SK-N-SH treated with all-trans-retinoic acid at 6 μM for 48 hours (cell line): ENCODE results near the gene LRRC41.

Experiments used
- ATAC-seq: fragments of 200-7000 bp; cut with Tn5 transposase; 3 replicates; pipeline ENCODE4 v1.9.1; 2020; ENCODE audit warnings: mild to moderate bottlenecking, moderate library complexity
- ARNTL ChIP-seq: fragments of 450-650 bp; formaldehyde crosslinking; IDR thresholded peaks from 2 replicates; pipeline ENCODE4 v1.5.0; 2020; ENCODE audit warnings: low read depth, mild to moderate bottlenecking, moderate library complexity, borderline replicate concordance
- BACH2 ChIP-seq: fragments of 250-450 bp; sonication (Bioruptor Pico); IDR thresholded peaks from 2 replicates; pipeline ENCODE4 v1.9.0; 2021; ENCODE audit warnings: mild to moderate bottlenecking, borderline replicate concordance
- CSDC2 ChIP-seq: fragments of 250-450 bp; sonication (Bioruptor Pico); IDR thresholded peaks from 2 replicates; pipeline ENCODE4 v1.5.0; 2020; ENCODE audit warnings: mild to moderate bottlenecking, moderate library complexity
- ESRRG ChIP-seq: fragments of 250-450 bp; sonication (Bioruptor Pico); IDR thresholded peaks from 2 replicates; pipeline ENCODE4 v1.6.1; 2021; ENCODE audit warnings: mild to moderate bottlenecking
- GLIS3 ChIP-seq: fragments of 250-450 bp; sonication (Bioruptor Pico); IDR thresholded peaks from 2 replicates; pipeline ENCODE4 v1.5.0; 2020; ENCODE audit warnings: mild to moderate bottlenecking, moderate library complexity
- OSR1 ChIP-seq: fragments of 250-450 bp; sonication (Bioruptor Pico); IDR thresholded peaks from 2 replicates; pipeline ENCODE4 v1.8.0; 2022; ENCODE audit warnings: moderate library complexity, mild to moderate bottlenecking, inconsistent platforms
- RARB ChIP-seq: fragments of 250-450 bp; sonication (Bioruptor Pico); IDR thresholded peaks from 2 replicates; pipeline ENCODE4 v1.8.0; 2021; ENCODE audit warnings: mild to moderate bottlenecking, moderate library complexity
- TCF4 ChIP-seq: fragments of 250-450 bp; sonication (Bioruptor Pico); IDR thresholded peaks from 2 replicates; pipeline ENCODE4 v1.8.0; 2021; ENCODE audit warnings: mild to moderate bottlenecking, moderate library complexity, borderline replicate concordance
- TOX ChIP-seq: fragments of 250-450 bp; sonication (Bioruptor Pico); IDR thresholded peaks from 2 replicates; pipeline ENCODE4 v1.8.0; 2021; ENCODE audit warnings: mild to moderate bottlenecking, moderate library complexity, borderline replicate concordance
- ZC3H10 ChIP-seq: fragments of 250-450 bp; sonication (Bioruptor Pico); IDR thresholded peaks from 2 replicates; pipeline ENCODE4 v1.5.1; 2021; ENCODE audit warnings: mild to moderate bottlenecking, moderate library complexity
- ZFP3 ChIP-seq: fragments of 250-450 bp; sonication (Bioruptor Pico); IDR thresholded peaks from 2 replicates; pipeline ENCODE4 v1.5.0; 2020; ENCODE audit warnings: mild to moderate bottlenecking, moderate library complexity
- ZFP30 ChIP-seq: fragments of 450-650 bp; formaldehyde crosslinking; IDR thresholded peaks from 2 replicates; pipeline ENCODE4 v1.5.0; 2022; ENCODE audit warnings: mild to moderate bottlenecking, moderate library complexity
- ZNF565 ChIP-seq: fragments of 450-650 bp; formaldehyde crosslinking; conservative IDR thresholded peaks from 2 replicates; pipeline ENCODE4 v1.5.0; 2020; ENCODE audit warnings: low read depth, mild to moderate bottlenecking, moderate library complexity
- ZNF70 ChIP-seq: fragments of 450-650 bp; formaldehyde crosslinking; IDR thresholded peaks from 2 replicates; pipeline ENCODE4 v1.5.0; 2020; ENCODE audit warnings: mild to moderate bottlenecking, moderate library complexity
- ZNF8 ChIP-seq: fragments of 450-650 bp; formaldehyde crosslinking; IDR thresholded peaks from 2 replicates; pipeline ENCODE4 v1.5.0; 2020; ENCODE audit warnings: mild to moderate bottlenecking, moderate library complexity
- TF ChIP-seq, protein P1 (sequence below): fragments of 250-450 bp; sonication (Bioruptor Pico); IDR thresholded peaks from 2 replicates; pipeline ENCODE4 v1.8.0; 2020; ENCODE audit warnings: mild to moderate bottlenecking, moderate library complexity, borderline replicate concordance
- TF ChIP-seq, protein P2 (sequence below): fragments of 250-450 bp; sonication (Bioruptor Pico); IDR thresholded peaks from 2 replicates; pipeline ENCODE4 v1.5.1; 2021; ENCODE audit warnings: mild to moderate bottlenecking, moderate library complexity
- TF ChIP-seq, protein P3 (sequence below): fragments of 250-450 bp; sonication (Bioruptor Pico); IDR thresholded peaks from 2 replicates; pipeline ENCODE4 v1.8.0; 2021; ENCODE audit warnings: low read depth, mild to moderate bottlenecking, moderate library complexity, borderline replicate concordance
- TF ChIP-seq, protein P4 (sequence below): fragments of 250-450 bp; sonication (Bioruptor Pico); IDR thresholded peaks from 2 replicates; pipeline ENCODE4 v1.5.0; 2020; ENCODE audit warnings: mild to moderate bottlenecking, moderate library complexity

Gene LRRC41, protein sequence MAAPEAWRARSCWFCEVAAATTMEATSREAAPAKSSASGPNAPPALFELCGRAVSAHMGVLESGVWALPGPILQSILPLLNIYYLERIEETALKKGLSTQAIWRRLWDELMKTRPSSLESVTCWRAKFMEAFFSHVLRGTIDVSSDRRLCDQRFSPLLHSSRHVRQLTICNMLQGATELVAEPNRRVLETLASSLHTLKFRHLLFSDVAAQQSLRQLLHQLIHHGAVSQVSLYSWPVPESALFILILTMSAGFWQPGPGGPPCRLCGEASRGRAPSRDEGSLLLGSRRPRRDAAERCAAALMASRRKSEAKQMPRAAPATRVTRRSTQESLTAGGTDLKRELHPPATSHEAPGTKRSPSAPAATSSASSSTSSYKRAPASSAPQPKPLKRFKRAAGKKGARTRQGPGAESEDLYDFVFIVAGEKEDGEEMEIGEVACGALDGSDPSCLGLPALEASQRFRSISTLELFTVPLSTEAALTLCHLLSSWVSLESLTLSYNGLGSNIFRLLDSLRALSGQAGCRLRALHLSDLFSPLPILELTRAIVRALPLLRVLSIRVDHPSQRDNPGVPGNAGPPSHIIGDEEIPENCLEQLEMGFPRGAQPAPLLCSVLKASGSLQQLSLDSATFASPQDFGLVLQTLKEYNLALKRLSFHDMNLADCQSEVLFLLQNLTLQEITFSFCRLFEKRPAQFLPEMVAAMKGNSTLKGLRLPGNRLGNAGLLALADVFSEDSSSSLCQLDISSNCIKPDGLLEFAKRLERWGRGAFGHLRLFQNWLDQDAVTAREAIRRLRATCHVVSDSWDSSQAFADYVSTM

DNA sequence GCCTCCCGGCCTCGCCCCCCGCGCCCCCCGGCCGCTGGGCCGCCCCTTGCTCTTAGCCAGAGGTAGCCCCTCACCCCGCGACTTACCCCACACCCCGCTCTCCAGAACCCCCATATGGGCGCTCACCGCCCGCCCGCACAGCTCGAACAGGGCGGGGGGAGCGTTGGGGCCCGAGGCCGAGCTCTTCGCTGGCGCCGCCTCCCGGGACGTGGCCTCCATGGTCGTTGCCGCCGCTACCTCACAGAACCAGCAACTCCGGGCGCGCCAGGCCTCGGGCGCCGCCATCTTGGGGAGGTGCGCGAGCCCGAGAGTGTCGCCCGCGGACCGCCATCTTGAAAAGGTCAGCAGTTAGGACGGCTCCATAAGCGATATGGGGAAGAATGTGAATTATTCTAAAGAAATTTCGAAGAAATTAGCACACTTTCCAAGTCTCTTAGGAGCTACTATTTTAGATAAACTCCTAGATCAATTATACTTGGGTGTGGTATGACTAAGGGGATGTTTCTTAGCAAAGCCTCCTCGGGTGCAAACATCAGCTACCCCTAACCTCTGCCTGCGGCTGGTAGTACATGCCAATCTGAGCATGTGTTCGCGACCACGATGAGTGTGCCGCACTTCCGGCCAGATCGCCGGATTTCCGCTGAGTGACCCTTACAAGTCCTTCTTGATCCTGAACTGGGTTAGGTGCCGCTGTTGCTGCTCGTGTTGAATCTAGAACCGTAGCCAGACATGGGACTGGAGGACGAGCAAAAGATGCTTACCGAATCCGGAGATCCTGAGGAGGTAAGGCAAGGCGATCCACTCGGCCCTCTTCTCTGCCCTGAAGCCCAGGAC lies at the start of gene LRRC41, which contains the start of gene UQCRH:
TSS of gene LRRC41 (minus strand) at position 579 of the 834 bp plus-strand sequence. CDS start at position 285, 294 bp downstream.
TSS of gene UQCRH (plus strand) at position 661 of the 834 bp plus-strand sequence. CDS start at position 730, 69 bp downstream.
- ATAC-seq: peak; percentile 83
- TF ChIP-seq ARNTL (CRISPR knock-in tag) (no peak), ZNF565 (CRISPR knock-in tag) (no peak), ZNF70 (CRISPR knock-in tag) (peak; percentile 64), BACH2 (CRISPR knock-in tag) (no peak), ZFP30 (CRISPR knock-in tag) (no peak), ZNF8 (no peak), ESRRG (no peak), OSR1 (no peak), ZFP3 (peak; percentile 48; the same call in 1 of the 2 replicates), CSDC2 (CRISPR knock-in tag) (no peak), RARB (CRISPR knock-in tag) (no peak)

DNA sequence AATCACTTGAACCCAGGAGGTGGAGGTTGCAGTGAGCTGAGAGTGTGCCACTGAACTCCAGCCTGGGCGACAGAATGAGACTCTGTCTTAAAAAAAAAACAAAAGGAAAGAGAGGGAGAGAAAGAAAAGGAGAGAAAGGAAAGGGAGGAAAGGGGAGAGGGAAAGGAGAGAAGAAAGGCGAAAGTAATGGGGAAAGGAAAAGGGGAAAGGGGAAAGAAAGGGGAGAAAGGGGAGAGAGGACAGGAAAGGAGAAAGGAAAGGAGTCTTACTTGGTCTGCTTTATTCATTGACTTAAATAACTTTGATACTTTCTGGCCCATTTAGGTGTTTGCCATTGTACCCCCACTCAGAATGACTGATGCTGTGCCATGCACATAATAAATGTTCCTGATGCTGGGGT lies 48.9 kb upstream of the LRRC41 start:
- no peak for TF ChIP-seq OSR1
- no peak for TF ChIP-seq TCF4
- no peak for TF ChIP-seq ZC3H10
- TF ChIP-seq ZNF8: no peak
- no peak for TF ChIP-seq TOX (CRISPR knock-in tag)
- TF ChIP-seq, protein P1, sequence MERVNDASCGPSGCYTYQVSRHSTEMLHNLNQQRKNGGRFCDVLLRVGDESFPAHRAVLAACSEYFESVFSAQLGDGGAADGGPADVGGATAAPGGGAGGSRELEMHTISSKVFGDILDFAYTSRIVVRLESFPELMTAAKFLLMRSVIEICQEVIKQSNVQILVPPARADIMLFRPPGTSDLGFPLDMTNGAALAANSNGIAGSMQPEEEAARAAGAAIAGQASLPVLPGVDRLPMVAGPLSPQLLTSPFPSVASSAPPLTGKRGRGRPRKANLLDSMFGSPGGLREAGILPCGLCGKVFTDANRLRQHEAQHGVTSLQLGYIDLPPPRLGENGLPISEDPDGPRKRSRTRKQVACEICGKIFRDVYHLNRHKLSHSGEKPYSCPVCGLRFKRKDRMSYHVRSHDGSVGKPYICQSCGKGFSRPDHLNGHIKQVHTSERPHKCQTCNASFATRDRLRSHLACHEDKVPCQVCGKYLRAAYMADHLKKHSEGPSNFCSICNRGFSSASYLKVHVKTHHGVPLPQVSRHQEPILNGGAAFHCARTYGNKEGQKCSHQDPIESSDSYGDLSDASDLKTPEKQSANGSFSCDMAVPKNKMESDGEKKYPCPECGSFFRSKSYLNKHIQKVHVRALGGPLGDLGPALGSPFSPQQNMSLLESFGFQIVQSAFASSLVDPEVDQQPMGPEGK (CRISPR knock-in tag): no peak
- TF ChIP-seq, protein P2, sequence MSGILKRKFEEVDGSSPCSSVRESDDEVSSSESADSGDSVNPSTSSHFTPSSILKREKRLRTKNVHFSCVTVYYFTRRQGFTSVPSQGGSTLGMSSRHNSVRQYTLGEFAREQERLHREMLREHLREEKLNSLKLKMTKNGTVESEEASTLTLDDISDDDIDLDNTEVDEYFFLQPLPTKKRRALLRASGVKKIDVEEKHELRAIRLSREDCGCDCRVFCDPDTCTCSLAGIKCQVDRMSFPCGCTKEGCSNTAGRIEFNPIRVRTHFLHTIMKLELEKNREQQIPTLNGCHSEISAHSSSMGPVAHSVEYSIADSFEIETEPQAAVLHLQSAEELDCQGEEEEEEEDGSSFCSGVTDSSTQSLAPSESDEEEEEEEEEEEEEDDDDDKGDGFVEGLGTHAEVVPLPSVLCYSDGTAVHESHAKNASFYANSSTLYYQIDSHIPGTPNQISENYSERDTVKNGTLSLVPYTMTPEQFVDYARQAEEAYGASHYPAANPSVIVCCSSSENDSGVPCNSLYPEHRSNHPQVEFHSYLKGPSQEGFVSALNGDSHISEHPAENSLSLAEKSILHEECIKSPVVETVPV: no peak
- no peak for TF ChIP-seq RARB (CRISPR knock-in tag)
- no peak for TF ChIP-seq CSDC2 (CRISPR knock-in tag)
- no peak for TF ChIP-seq ZFP3
- TF ChIP-seq ZFP30 (CRISPR knock-in tag): no peak
- TF ChIP-seq GLIS3 (CRISPR knock-in tag): no peak
- no peak for TF ChIP-seq ARNTL (CRISPR knock-in tag)
- TF ChIP-seq, protein P3, sequence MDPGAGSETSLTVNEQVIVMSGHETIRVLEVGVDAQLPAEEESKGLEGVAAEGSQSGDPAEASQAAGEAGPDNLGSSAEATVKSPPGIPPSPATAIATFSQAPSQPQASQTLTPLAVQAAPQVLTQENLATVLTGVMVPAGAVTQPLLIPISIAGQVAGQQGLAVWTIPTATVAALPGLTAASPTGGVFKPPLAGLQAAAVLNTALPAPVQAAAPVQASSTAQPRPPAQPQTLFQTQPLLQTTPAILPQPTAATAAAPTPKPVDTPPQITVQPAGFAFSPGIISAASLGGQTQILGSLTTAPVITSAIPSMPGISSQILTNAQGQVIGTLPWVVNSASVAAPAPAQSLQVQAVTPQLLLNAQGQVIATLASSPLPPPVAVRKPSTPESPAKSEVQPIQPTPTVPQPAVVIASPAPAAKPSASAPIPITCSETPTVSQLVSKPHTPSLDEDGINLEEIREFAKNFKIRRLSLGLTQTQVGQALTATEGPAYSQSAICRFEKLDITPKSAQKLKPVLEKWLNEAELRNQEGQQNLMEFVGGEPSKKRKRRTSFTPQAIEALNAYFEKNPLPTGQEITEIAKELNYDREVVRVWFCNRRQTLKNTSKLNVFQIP (CRISPR knock-in tag): no peak
- no peak for TF ChIP-seq ZNF70 (CRISPR knock-in tag)
- TF ChIP-seq, protein P4, sequence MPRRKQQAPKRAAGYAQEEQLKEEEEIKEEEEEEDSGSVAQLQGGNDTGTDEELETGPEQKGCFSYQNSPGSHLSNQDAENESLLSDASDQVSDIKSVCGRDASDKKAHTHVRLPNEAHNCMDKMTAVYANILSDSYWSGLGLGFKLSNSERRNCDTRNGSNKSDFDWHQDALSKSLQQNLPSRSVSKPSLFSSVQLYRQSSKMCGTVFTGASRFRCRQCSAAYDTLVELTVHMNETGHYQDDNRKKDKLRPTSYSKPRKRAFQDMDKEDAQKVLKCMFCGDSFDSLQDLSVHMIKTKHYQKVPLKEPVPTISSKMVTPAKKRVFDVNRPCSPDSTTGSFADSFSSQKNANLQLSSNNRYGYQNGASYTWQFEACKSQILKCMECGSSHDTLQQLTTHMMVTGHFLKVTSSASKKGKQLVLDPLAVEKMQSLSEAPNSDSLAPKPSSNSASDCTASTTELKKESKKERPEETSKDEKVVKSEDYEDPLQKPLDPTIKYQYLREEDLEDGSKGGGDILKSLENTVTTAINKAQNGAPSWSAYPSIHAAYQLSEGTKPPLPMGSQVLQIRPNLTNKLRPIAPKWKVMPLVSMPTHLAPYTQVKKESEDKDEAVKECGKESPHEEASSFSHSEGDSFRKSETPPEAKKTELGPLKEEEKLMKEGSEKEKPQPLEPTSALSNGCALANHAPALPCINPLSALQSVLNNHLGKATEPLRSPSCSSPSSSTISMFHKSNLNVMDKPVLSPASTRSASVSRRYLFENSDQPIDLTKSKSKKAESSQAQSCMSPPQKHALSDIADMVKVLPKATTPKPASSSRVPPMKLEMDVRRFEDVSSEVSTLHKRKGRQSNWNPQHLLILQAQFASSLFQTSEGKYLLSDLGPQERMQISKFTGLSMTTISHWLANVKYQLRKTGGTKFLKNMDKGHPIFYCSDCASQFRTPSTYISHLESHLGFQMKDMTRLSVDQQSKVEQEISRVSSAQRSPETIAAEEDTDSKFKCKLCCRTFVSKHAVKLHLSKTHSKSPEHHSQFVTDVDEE (CRISPR knock-in tag): no peak
- TF ChIP-seq BACH2 (CRISPR knock-in tag): no peak
- no peak for TF ChIP-seq ESRRG
- ATAC-seq: no peak
